VCaP (cell line): ENCODE measurements around the gene PRKCQ.

Experiments
- H3K27ac ChIP-seq: fragments of 450-650 bp; 2 replicates; pipeline ENCODE4 v1.5.1; 2017
- CTCF ChIP-seq: fragments of 450-650 bp; conservative IDR thresholded peaks from 2 replicates; pipeline ENCODE4 v1.5.1; 2017; ENCODE audit warnings: mild to moderate bottlenecking, moderate library complexity

Gene PRKCQ

GRCh38 chr10:6411436-6411835 is 168.6 kb downstream of the PRKCQ start:
- H3K27ac ChIP-seq = no peak overlapping the region
- TF ChIP-seq CTCF = no peak

DNA sequence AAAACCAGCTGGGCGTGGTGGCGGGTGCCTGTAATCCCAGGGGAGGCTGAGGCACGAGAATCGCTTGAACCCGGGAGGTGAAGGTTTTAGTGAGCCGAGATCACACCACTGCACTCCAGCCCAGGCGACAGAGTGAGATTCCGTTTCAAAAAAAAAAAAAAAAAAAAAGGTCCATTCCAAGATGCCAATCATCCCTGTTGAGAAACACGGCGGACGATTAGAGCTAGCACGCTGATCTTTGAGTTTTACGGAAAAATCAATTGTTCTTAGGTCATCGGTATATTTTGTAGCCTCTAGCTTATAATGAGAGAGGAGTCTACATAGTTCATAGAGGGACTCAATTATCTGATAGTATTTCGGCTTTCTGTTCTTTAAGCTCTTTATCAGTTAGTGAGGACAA is 169.2 kb downstream of the PRKCQ start:
- no peak for TF ChIP-seq CTCF

DNA sequence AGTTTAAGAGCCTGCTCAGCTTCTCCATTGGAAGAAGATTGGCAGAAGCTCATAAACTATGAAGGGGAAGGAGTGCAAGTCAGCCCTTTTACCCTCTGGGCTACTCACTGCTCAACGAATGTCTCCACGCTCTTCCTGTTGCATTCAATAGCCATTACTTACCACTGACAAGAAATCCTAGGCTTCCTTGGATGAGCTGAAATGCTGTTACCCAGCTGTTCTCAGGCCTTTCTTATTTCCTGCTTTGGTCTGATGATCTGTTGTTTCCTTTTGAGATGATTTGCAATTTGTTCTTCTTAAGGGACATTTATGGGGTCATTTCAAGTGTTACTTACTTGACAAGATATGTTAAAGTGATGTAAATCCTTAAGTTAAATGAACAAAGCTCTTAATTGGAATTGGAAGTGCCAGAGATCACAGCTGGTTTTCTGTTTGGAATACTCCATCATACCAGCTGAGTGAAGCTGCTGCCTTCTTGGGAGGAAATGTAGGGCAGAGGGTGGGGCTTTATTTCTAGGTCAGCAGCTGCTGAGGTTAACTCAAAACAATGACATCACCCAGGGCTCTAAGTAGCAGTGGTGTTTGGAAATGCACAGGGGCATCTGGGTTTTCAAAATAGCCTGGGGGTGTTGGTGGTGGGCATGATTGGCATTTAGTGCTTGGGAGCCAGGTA is 170.0 kb downstream of the PRKCQ start:
- H3K27ac ChIP-seq = no peak overlapping the region
- no peak for TF ChIP-seq CTCF

More for the DNA sequence above, 169.2 kb downstream of the PRKCQ start:
- no peak overlapping the region for H3K27ac ChIP-seq

DNA sequence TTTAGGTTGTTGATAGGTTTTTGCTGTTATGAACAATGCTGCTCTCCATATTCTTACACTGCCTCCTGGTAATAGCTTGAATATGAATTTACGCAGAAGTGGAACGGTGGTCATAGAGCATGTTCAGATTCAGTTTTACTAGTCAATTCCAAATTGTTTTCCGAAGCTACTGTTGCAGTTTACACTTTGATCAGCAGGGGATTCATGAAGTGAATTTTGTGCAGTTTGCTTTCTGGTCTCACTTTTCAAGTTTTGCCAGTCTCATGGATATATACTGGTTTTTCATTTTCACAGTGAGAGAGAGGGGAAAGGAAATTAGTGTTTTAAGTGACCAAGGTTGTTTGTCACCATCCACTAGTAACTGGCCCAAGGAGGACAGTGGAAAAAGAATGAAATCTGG is 171.3 kb downstream of the PRKCQ start:
- TF ChIP-seq CTCF = peak; percentile 49
- no peak overlapping the region for H3K27ac ChIP-seq

GRCh38 chr10:6407034-6407721 is 172.9 kb downstream of the PRKCQ start:
- no peak overlapping the region for H3K27ac ChIP-seq
- TF ChIP-seq CTCF = no peak

DNA sequence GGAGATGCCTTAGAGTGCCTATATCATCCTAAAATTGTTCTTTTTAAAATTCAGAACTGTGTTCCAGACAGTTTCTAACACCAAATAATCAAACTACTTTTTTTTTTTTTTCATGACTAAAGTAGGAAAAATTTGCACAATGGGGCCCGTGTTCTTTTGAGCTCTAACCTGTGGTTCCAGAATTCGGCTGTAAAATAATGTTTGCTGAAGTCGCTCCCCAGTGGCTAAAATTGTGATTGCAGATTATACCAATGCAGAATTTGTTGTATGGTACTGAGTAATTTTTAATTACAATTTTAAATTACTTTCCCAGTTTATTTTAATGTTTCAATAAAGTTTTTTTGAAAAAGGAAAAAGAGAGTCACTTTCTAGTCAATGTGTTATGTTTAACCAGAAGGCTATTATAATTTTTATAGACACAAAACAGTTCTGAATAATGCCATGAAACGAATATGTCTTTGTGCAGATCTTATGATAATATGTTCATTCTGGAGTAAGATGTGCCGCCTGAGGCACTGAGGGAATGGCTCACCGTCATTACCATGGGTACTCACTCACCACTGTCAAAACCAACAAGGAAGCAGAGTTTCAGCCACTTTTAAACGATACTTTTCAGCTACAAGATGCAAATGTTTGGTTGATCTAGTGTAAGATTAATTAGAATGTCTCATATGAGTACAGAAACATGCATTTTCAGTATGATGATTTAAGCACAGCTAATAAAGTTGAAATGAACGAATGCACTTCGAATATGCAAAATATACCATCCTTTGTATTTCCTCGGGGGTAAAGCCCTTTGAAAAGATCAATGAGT is 173.6 kb downstream of the PRKCQ start:
- no peak overlapping the region for H3K27ac ChIP-seq
- peak; percentile 78 for TF ChIP-seq CTCF

DNA sequence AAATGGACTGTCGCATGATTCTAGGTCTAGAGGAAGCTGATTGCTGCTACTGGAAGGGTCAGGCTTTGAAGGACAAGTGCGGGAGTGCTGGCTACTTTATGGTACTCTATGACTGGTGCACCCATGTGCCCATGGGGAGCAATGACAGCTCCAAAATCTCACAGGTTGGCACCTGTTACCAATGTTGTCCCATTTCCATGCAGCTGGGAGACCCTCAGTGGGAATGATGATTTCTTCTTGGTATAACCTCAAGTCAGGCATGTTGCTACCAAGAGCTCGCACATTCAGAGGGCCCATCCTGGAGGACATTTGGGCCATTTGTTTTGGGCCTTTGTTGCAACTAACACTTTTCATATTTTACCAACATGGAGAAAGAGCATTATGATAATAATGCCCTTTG is 174.4 kb downstream of the PRKCQ start:
- H3K27ac ChIP-seq = no peak overlapping the region
- no peak for TF ChIP-seq CTCF
